ENCODE measurements around the gene KIFC3.

KIFC3 gene

GRCh38 chr16:57728336-57729181, 73.7 kb downstream of the KIFC3 start:
- no peak for TF ChIP-seq CTCF (IDR thresholded peaks at IDR 0.05; ENCODE audit: low read length, missing control alignments)
- no peak for DNase-seq (ENCODE audit: low read depth)
- H3K4me3 ChIP-seq (replicated peaks; ENCODE audit: low read depth, low read length), result no peak overlapping the region

- peak; percentile 3 for TF ChIP-seq CTCF (IDR thresholded peaks at IDR 0.05; ENCODE audit: low read length, missing control alignments)
- H3K4me3 ChIP-seq (replicated peaks; ENCODE audit: low read depth, low read length), result no peak overlapping the region
- DNase-seq (ENCODE audit: low read depth), result no peak
Measured at GRCh38 chr16:57727610-57728009, 74.7 kb downstream of the KIFC3 start.

- H3K4me3 ChIP-seq (replicated peaks; ENCODE audit: low read depth, low read length), result no peak overlapping the region
- TF ChIP-seq CTCF (IDR thresholded peaks at IDR 0.05; ENCODE audit: low read length, missing control alignments), result no peak
- no peak for DNase-seq (ENCODE audit: low read depth)
Measured at GRCh38 chr16:57726433-57726947, 75.8 kb downstream of the KIFC3 start.

- no peak for DNase-seq (ENCODE audit: low read depth)
- no peak overlapping the region for H3K4me3 ChIP-seq (replicated peaks; ENCODE audit: low read depth, low read length)
- no peak for TF ChIP-seq CTCF (IDR thresholded peaks at IDR 0.05; ENCODE audit: low read length, missing control alignments)
Measured at GRCh38 chr16:57725976-57726375, 76.3 kb downstream of the KIFC3 start.

- H3K4me3 ChIP-seq (replicated peaks; ENCODE audit: low read depth, low read length), result no peak overlapping the region
- TF ChIP-seq CTCF (IDR thresholded peaks at IDR 0.05; ENCODE audit: low read length, missing control alignments), result no peak
- no peak for DNase-seq (ENCODE audit: low read depth)
Measured at GRCh38 chr16:57725554-57725953, 76.7 kb downstream of the KIFC3 start.

- no peak for DNase-seq (ENCODE audit: low read depth)
- TF ChIP-seq CTCF (IDR thresholded peaks at IDR 0.05; ENCODE audit: low read length, missing control alignments), result no peak
- no peak overlapping the region for H3K4me3 ChIP-seq (replicated peaks; ENCODE audit: low read depth, low read length)
Measured at GRCh38 chr16:57725151-57725550, 77.1 kb downstream of the KIFC3 start.

GRCh38 chr16:57724531-57724930, 77.8 kb downstream of the KIFC3 start:
- H3K4me3 ChIP-seq (replicated peaks; ENCODE audit: low read depth, low read length), result no peak overlapping the region
- TF ChIP-seq CTCF (IDR thresholded peaks at IDR 0.05; ENCODE audit: low read length, missing control alignments), result no peak
- DNase-seq (ENCODE audit: low read depth), result no peak

Data from fibroblast of pulmonary artery (primary cell).